HepG2 (cell line): ENCODE data around the gene STEAP1B. TPM values are rescaled to one million over a fixed set of nuclear protein-coding genes. Genes with fewer than 3 reads are reported as not detected.

Experiments
- IRF2 ChIP-seq: IDR thresholded peaks from 2 replicates; pipeline ENCODE4 v1.6.1; 2018; ENCODE audit warnings: missing genetic modification reagents, missing compliant biosample characterization
- MIXL1 ChIP-seq: IDR thresholded peaks from 2 replicates; pipeline ENCODE4 v1.6.1; 2016
- SAFB2 ChIP-seq: sonication (generic); formaldehyde crosslinking; IDR thresholded peaks from 2 replicates; pipeline ENCODE4 v1.5.1; 2020; ENCODE audit warnings: missing genetic modification reagents, low read depth, mild to moderate bottlenecking, borderline replicate concordance
- THYN1 ChIP-seq: sonication (generic); formaldehyde crosslinking; IDR thresholded peaks from 2 replicates; pipeline ENCODE4 v1.8.1; 2023; ENCODE audit warnings: low read depth, mild to moderate bottlenecking, moderate library complexity, missing genetic modification reagents, borderline replicate concordance
- ZC3H4 ChIP-seq: sonication (generic); formaldehyde crosslinking; IDR thresholded peaks from 2 replicates; pipeline ENCODE4 v1.4.0; 2020; ENCODE audit warnings: missing genetic modification reagents, borderline replicate concordance
- ZNF326 ChIP-seq: sonication (generic); formaldehyde crosslinking; IDR thresholded peaks from 2 replicates; pipeline ENCODE4 v1.4.0; 2020; ENCODE audit warnings: missing genetic modification reagents, borderline replicate concordance
- ZNF460 ChIP-seq: sonication (generic); formaldehyde crosslinking; IDR thresholded peaks from 2 replicates; pipeline ENCODE4 v1.5.1; 2020; ENCODE audit warnings: missing genetic modification reagents, mild to moderate bottlenecking, borderline replicate concordance
- ZNF468 ChIP-seq: sonication (generic); formaldehyde crosslinking; IDR thresholded peaks from 2 replicates; pipeline ENCODE4 v1.8.0; 2022; ENCODE audit warnings: mild to moderate bottlenecking, moderate library complexity, missing genetic modification reagents
- ZNF644 ChIP-seq: IDR thresholded peaks from 2 replicates; pipeline ENCODE4 v1.6.1; 2016; ENCODE audit warnings: low read depth
- ZNF841 ChIP-seq: sonication (generic); formaldehyde crosslinking; IDR thresholded peaks from 2 replicates; pipeline ENCODE4 v1.8.1; 2023; ENCODE audit warnings: missing genetic modification reagents, borderline replicate concordance
- polyA plus RNA-seq, 8 experiments: library from polyadenylated mRNA; depleted of rRNA in 3 of 8; stranded (reverse) in 7 of 8; unstranded in 1 of 8; fragments of >200 nt; fragmentation: Illumina TruSeq in 4 of 8; extraction: Trizol in 4 of 8; gene quantifications; 2 replicates each; pipeline versions ENCODE4 v1.2.1 to v1.2.3, GENCODE V29; 2011 to 2016; ENCODE audit warnings: low read depth in 4 of 8, missing spikeins in 1 of 8, mixed read lengths in 1 of 8; ENCODE audit not compliant: insufficient read depth in 1 of 8
- total RNA-seq, 5 experiments: library from RNA; depleted of rRNA; stranded (reverse); fragments of >200 nt; fragmentation: Illumina TruSeq; extraction: Trizol; gene quantifications; 2 replicates each; pipeline ENCODE4 v1.2.3, GENCODE V29; 2016; ENCODE audit warnings: low read depth in 1 of 5
- TF ChIP-seq, protein P1 (sequence below): sonication (generic); formaldehyde crosslinking; IDR thresholded peaks from 2 replicates; pipeline ENCODE4 v1.4.0; 2020; ENCODE audit warnings: missing genetic modification reagents
- TF ChIP-seq, protein P2 (sequence below), 2 experiments: fragments of 450-650 bp in 1 of 2; sonication (generic) in 1 of 2; formaldehyde crosslinking; IDR thresholded peaks; 2 replicates each; pipeline versions ENCODE4 v1.5.0 to v1.8.0; 2020 to 2022; ENCODE audit warnings: mild to moderate bottlenecking in 1 of 2, missing genetic modification reagents in 1 of 2
- TF ChIP-seq, protein P3 (sequence below): sonication (generic); formaldehyde crosslinking; conservative IDR thresholded peaks from 2 replicates; pipeline ENCODE4 v1.5.0; 2020; ENCODE audit warnings: missing genetic modification reagents
- TF ChIP-seq, protein P4 (sequence below): sonication (generic); formaldehyde crosslinking; IDR thresholded peaks from 2 replicates; pipeline ENCODE4 v1.5.1; 2020; ENCODE audit warnings: missing genetic modification reagents, mild to moderate bottlenecking, borderline replicate concordance
- TF ChIP-seq, protein P5 (sequence below): sonication (generic); formaldehyde crosslinking; IDR thresholded peaks from 2 replicates; pipeline ENCODE4 v1.4.0; 2020; ENCODE audit warnings: mild to moderate bottlenecking, missing genetic modification reagents, borderline replicate concordance
- TF ChIP-seq, protein P6 (sequence below): IDR thresholded peaks from 2 replicates; pipeline ENCODE4 v1.6.1; 2016; ENCODE audit warnings: missing compliant biosample characterization, missing genetic modification reagents, borderline replicate concordance

Gene STEAP1B
- total and polyA plus RNA-seq, 2 of the 13 experiments (the other 11 are each of a cell fraction or from before 2014, with no cell fraction given): not detected

DNA sequence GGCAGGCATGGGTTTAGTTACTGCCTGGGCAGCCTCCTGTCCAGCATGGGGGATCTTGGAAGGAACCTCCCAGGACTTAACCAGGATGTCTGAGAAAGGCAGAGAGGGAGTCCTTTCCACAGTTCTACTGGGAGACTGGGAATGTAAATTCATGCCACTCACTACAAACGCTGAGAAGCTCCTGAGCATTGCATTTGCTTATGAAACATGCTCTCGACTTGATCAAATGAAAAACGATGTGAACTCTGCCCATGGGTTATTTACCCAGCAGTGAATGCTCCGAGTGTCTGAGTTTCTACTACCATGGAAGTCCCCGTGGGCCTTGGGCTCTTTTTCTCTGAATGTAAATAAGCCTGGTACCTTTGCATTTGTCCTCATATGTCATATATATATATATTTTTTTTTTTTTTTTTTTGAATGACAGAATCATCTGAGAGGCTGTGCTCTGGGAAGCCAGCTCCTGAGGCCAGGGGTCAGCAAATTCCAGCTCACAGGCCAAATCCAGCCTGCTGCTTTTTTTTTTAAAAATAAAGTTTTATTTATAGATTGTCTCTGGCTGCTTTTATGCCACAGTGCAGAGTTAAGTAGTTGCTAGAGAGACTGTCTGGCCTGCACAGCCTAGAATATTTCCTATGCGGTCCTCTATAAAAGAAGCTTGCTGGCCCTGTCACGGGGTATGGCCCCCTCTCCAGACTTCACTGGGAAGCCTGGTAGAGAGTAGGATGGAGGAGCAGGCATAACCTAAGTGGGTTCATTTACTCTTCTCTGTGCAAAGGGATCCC lies 121.6 kb downstream of the STEAP1B start (continued):
- TF ChIP-seq IRF2 (CRISPR knock-in tag) (peak; percentile 69; the same call in 1 of the 2 replicates), ZNF644 (peak; percentile 77; the same call in 1 of the 2 replicates), MIXL1 (CRISPR knock-in tag) (peak; percentile 69; the same call in 1 of the 2 replicates), ZNF326 (CRISPR knock-in tag) (no peak), SAFB2 (no peak; the same call in 1 of the 2 replicates), ZNF460 (no peak), THYN1 (CRISPR knock-in tag) (no peak), ZC3H4 (no peak), ZNF841 (no peak), ZNF468 (CRISPR knock-in tag) (no peak)
- TF ChIP-seq, protein P1, sequence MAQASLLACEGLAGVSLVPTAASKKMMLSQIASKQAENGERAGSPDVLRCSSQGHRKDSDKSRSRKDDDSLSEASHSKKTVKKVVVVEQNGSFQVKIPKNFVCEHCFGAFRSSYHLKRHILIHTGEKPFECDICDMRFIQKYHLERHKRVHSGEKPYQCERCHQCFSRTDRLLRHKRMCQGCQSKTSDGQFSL (CRISPR knock-in tag): no peak
- TF ChIP-seq, protein P2, sequence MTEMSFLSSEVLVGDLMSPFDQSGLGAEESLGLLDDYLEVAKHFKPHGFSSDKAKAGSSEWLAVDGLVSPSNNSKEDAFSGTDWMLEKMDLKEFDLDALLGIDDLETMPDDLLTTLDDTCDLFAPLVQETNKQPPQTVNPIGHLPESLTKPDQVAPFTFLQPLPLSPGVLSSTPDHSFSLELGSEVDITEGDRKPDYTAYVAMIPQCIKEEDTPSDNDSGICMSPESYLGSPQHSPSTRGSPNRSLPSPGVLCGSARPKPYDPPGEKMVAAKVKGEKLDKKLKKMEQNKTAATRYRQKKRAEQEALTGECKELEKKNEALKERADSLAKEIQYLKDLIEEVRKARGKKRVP (CRISPR knock-in tag; IDR thresholded peaks at IDR 0.05): 0 out of 4 replicates have a peak, but pooled peaks of 1 of the 2 experiments have one; percentile 14
- TF ChIP-seq, protein P3, sequence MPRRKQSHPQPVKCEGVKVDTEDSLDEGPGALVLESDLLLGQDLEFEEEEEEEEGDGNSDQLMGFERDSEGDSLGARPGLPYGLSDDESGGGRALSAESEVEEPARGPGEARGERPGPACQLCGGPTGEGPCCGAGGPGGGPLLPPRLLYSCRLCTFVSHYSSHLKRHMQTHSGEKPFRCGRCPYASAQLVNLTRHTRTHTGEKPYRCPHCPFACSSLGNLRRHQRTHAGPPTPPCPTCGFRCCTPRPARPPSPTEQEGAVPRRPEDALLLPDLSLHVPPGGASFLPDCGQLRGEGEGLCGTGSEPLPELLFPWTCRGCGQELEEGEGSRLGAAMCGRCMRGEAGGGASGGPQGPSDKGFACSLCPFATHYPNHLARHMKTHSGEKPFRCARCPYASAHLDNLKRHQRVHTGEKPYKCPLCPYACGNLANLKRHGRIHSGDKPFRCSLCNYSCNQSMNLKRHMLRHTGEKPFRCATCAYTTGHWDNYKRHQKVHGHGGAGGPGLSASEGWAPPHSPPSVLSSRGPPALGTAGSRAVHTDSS (CRISPR knock-in tag): no peak
- TF ChIP-seq, protein P4, sequence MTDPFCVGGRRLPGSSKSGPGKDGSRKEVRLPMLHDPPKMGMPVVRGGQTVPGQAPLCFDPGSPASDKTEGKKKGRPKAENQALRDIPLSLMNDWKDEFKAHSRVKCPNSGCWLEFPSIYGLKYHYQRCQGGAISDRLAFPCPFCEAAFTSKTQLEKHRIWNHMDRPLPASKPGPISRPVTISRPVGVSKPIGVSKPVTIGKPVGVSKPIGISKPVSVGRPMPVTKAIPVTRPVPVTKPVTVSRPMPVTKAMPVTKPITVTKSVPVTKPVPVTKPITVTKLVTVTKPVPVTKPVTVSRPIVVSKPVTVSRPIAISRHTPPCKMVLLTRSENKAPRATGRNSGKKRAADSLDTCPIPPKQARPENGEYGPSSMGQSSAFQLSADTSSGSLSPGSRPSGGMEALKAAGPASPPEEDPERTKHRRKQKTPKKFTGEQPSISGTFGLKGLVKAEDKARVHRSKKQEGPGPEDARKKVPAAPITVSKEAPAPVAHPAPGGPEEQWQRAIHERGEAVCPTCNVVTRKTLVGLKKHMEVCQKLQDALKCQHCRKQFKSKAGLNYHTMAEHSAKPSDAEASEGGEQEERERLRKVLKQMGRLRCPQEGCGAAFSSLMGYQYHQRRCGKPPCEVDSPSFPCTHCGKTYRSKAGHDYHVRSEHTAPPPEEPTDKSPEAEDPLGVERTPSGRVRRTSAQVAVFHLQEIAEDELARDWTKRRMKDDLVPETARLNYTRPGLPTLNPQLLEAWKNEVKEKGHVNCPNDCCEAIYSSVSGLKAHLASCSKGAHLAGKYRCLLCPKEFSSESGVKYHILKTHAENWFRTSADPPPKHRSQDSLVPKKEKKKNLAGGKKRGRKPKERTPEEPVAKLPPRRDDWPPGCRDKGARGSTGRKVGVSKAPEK (CRISPR knock-in tag): no peak
- TF ChIP-seq, protein P5, sequence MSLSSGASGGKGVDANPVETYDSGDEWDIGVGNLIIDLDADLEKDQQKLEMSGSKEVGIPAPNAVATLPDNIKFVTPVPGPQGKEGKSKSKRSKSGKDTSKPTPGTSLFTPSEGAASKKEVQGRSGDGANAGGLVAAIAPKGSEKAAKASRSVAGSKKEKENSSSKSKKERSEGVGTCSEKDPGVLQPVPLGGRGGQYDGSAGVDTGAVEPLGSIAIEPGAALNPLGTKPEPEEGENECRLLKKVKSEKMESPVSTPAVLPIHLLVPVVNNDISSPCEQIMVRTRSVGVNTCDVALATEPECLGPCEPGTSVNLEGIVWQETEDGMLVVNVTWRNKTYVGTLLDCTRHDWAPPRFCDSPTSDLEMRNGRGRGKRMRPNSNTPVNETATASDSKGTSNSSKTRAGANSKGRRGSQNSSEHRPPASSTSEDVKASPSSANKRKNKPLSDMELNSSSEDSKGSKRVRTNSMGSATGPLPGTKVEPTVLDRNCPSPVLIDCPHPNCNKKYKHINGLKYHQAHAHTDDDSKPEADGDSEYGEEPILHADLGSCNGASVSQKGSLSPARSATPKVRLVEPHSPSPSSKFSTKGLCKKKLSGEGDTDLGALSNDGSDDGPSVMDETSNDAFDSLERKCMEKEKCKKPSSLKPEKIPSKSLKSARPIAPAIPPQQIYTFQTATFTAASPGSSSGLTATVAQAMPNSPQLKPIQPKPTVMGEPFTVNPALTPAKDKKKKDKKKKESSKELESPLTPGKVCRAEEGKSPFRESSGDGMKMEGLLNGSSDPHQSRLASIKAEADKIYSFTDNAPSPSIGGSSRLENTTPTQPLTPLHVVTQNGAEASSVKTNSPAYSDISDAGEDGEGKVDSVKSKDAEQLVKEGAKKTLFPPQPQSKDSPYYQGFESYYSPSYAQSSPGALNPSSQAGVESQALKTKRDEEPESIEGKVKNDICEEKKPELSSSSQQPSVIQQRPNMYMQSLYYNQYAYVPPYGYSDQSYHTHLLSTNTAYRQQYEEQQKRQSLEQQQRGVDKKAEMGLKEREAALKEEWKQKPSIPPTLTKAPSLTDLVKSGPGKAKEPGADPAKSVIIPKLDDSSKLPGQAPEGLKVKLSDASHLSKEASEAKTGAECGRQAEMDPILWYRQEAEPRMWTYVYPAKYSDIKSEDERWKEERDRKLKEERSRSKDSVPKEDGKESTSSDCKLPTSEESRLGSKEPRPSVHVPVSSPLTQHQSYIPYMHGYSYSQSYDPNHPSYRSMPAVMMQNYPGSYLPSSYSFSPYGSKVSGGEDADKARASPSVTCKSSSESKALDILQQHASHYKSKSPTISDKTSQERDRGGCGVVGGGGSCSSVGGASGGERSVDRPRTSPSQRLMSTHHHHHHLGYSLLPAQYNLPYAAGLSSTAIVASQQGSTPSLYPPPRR (CRISPR knock-in tag): no peak; the same call in 1 of the 2 replicates
- TF ChIP-seq, protein P6, sequence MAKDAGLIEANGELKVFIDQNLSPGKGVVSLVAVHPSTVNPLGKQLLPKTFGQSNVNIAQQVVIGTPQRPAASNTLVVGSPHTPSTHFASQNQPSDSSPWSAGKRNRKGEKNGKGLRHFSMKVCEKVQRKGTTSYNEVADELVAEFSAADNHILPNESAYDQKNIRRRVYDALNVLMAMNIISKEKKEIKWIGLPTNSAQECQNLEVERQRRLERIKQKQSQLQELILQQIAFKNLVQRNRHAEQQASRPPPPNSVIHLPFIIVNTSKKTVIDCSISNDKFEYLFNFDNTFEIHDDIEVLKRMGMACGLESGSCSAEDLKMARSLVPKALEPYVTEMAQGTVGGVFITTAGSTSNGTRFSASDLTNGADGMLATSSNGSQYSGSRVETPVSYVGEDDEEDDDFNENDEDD (CRISPR knock-in tag): no peak
